Measurements from ENCODE around the gene BBOX1. TPM values are rescaled to one million over a fixed set of nuclear protein-coding genes. Genes with fewer than 3 reads are reported as not detected.
"Not testable (repeated sequence)": the region's sequence is repeated elsewhere in the genome, so short reads cannot be mapped to it uniquely, and the experiment has no call there.

BBOX1 gene
- total RNA-seq, 2 experiments from 2014 or later = not detected

DNA sequence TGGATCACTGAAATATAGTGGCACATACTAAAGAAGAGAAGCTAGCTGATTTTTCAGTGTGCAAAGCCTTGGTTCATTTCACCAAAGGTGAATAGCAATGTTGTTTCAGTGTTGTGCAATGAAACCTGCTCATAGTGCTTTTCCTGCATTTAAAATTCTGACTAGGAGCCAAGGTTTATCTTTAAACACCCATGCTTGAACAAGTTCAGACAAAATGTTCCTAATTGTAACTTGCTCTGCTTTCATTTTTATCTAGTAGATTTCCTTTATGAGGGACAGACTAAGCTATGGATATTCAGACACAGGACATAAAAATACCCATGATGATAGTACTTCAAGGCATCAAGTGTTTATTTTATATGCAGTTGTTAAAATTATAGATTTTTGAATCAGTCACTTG lies 47.7 kb downstream of the BBOX1 start:
- DNase-seq (no peak), ATAC-seq (no peak)
- POLR2A ChIA-PET = no interaction called here
- H3K4me1 Mint-ChIP-seq (ENCODE audit: low read depth) = no peaks in the 10 kb centered on the region
- intact Hi-C loops (cut with micrococcal nuclease) = no loop called here
- CTCF ChIA-PET = interaction anchor here (1.5 kb wide), 1 partner anchor 11 kb away, joined by 3 read pairs; no protein-coding TSS in a partner anchor
- TF ChIP-seq, protein P1, sequence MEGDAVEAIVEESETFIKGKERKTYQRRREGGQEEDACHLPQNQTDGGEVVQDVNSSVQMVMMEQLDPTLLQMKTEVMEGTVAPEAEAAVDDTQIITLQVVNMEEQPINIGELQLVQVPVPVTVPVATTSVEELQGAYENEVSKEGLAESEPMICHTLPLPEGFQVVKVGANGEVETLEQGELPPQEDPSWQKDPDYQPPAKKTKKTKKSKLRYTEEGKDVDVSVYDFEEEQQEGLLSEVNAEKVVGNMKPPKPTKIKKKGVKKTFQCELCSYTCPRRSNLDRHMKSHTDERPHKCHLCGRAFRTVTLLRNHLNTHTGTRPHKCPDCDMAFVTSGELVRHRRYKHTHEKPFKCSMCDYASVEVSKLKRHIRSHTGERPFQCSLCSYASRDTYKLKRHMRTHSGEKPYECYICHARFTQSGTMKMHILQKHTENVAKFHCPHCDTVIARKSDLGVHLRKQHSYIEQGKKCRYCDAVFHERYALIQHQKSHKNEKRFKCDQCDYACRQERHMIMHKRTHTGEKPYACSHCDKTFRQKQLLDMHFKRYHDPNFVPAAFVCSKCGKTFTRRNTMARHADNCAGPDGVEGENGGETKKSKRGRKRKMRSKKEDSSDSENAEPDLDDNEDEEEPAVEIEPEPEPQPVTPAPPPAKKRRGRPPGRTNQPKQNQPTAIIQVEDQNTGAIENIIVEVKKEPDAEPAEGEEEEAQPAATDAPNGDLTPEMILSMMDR (IDR thresholded peaks at IDR 0.05) = no peak
- H3K27me3 Mint-ChIP-seq = no peaks in the 10 kb centered on the region
- H3K36me3 Mint-ChIP-seq (ENCODE audit: low read depth) = no peaks in the 10 kb centered on the region
- H3K27ac Mint-ChIP-seq = no peak overlapping the region
- H3K9me3 Mint-ChIP-seq = peaks cover 9% of the 10 kb centered on the region
- H3K4me3 Mint-ChIP-seq = no peak overlapping the region

DNA sequence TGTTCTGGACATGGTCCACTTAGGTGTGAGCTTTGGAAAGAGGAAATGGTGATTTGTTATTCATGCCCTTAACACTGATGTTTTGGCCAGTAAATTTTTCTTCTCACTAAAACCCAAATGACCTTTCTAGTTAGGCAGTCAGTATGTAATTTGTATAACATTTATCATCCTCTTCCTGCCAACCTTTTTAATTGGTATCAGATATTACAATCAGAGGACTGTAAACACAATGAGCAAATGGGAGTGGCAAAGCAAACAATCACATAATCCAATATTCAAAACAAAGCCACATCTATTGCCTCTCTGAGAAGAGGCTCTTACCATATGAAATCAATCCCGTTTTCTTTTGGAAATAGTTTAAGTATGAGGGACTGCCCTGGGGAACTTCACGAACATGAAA lies 49.1 kb downstream of the BBOX1 start:
- DNase-seq (no peak), ATAC-seq (no peak)
- no peaks in the 10 kb centered on the region for H3K27me3 Mint-ChIP-seq
- CTCF ChIA-PET = no interaction called here
- H3K36me3 Mint-ChIP-seq (ENCODE audit: low read depth) = no peaks in the 10 kb centered on the region
- peaks cover 9% of the 10 kb centered on the region for H3K9me3 Mint-ChIP-seq
- no peaks in the 10 kb centered on the region for H3K4me1 Mint-ChIP-seq (ENCODE audit: low read depth)
- no peak overlapping the region for H3K4me3 Mint-ChIP-seq
- intact Hi-C loops (cut with micrococcal nuclease) = no loop called here
- TF ChIP-seq, protein P1 (IDR thresholded peaks at IDR 0.05) = no peak
- no peak overlapping the region for H3K27ac Mint-ChIP-seq
- POLR2A ChIA-PET = no interaction called here

DNA sequence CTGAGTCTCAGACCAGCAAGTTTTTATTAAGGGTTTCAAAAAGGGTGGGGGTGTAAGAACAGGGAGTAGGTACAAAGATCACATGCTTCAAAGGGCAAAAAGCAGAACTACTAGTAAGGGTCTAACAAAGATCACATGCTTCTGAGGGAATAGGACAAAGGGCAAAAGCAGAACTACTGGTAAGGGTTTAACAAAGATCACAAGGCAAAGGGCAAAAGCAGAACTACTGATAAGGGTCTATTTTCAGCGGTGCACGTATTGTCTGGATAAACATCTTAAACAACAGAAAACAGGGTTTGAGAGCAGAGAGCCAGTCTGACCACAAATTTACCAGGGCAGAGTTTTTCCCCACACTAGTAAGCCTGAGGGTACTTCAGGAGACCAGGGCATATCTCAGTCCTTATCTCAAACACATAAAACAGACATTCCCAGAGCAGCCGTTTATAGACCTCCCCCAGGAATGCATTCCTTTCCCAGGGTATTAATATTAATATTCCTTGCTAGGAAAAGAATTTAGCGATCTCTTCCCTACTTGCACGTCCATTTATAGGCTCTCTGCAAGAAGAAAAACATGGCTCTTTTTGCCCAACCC lies 49.8 kb downstream of the BBOX1 start:
- CTCF ChIA-PET; H3K27me3 Mint-ChIP-seq; H3K4me3 Mint-ChIP-seq; intact Hi-C loops (cut with micrococcal nuclease); POLR2A ChIA-PET; H3K4me1 Mint-ChIP-seq (ENCODE audit: low read depth); H3K9me3 Mint-ChIP-seq; ATAC-seq; DNase-seq; H3K36me3 Mint-ChIP-seq (ENCODE audit: low read depth); H3K27ac Mint-ChIP-seq: not testable (repeated sequence)

DNA sequence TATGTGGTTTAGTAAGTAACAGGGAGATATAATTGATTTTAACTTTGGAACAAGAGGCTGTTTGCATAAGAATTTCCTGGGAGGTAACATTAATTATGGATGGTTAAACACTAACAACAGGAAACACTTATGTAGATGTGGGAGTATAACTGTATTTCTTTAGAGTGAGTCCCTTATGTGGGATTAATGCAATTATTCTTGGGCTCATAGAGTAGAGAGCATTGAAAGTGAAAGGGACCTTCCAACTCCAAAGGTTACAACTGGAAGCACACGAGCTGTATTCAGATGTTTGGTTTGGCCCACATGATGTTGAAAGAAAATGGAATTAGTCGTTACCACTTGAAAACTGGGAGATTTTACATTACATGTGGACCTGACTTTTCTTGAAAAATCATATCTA lies 53.5 kb downstream of the BBOX1 start:
- no peak for DNase-seq
- Mint-ChIP-seq H3K9me3 (peaks cover 9% of the 10 kb centered on the region), H3K27me3 (no peaks in the 10 kb centered on the region), H3K36me3 (ENCODE audit: low read depth) (no peaks in the 10 kb centered on the region), H3K4me3 (no peak overlapping the region), H3K27ac (no peak overlapping the region), H3K4me1 (ENCODE audit: low read depth) (no peaks in the 10 kb centered on the region)
- TF ChIP-seq, protein P1 (IDR thresholded peaks at IDR 0.05) = no peak
- ChIA-PET POLR2A (no interaction called here), CTCF (no interaction called here)
- ATAC-seq = no peak
- intact Hi-C loops (cut with micrococcal nuclease) = no loop called here

DNA sequence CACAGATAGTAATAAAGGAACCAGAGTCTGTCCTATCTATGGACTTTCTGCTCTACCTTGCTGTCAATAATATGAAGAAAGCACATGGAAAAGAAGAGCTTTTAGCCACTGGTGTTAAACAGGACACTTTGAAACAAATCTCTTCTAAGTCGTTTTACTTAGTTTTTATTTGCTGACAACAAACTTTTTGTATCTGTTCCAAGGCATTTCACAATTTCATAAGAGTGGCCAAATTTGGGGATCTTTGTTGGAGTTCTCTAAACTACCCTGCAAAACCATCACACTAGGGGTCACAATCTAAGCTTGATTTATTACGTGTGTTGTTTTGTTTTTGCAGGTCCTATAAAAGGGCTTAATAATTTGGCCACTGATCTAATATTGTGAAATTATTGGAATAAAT lies 54.4 kb downstream of the BBOX1 start:
- Mint-ChIP-seq H3K9me3 (peaks cover 4% of the 10 kb centered on the region), H3K27me3 (no peaks in the 10 kb centered on the region), H3K27ac (no peak overlapping the region), H3K4me1 (ENCODE audit: low read depth) (no peaks in the 10 kb centered on the region), H3K36me3 (ENCODE audit: low read depth) (no peaks in the 10 kb centered on the region), H3K4me3 (no peak overlapping the region)
- ChIA-PET POLR2A (no interaction called here), CTCF (no interaction called here)
- DNase-seq (no peak), ATAC-seq (no peak)
- intact Hi-C loops (cut with micrococcal nuclease) = no loop called here
- TF ChIP-seq, protein P1 (IDR thresholded peaks at IDR 0.05) = no peak

DNA sequence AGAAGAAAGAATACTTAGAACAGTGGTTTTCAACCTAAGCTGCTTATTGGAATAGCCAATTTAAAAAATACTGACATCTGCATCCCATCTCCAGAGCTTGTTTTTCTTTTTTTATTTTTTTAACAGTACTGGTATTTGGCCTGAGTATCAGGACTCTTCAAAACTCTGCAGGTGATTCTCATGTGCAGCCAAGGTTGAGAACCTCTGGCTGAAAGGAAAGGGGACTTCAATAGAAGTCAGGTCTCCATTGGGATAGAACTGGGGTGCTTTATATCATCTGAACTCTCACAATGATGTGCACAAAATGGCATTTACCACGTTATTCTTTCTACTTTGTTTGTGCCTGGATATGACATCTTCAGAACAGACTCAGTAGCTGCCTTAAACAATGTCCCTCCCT lies 55.3 kb downstream of the BBOX1 start:
- no peak overlapping the region for H3K4me3 Mint-ChIP-seq
- ChIA-PET CTCF (no interaction called here), POLR2A (no interaction called here)
- ATAC-seq = no peak
- no peaks in the 10 kb centered on the region for H3K27me3 Mint-ChIP-seq
- intact Hi-C loops (cut with micrococcal nuclease) = no loop called here
- no peak overlapping the region for H3K27ac Mint-ChIP-seq
- no peaks in the 10 kb centered on the region for H3K4me1 Mint-ChIP-seq (ENCODE audit: low read depth)
- no peak for DNase-seq
- no peaks in the 10 kb centered on the region for H3K9me3 Mint-ChIP-seq
- TF ChIP-seq, protein P1 (IDR thresholded peaks at IDR 0.05) = no peak
- H3K36me3 Mint-ChIP-seq (ENCODE audit: low read depth) = no peaks in the 10 kb centered on the region
